Neuronal stem cell (in vitro differentiated cells): Measurements from ENCODE around the gene DPP9.
A peak's percentile ranks its signal among the peaks of the same experiment; 100 is the strongest.

Experiments
- DNase-seq: peaks from one replicate; pipeline ENCODE4 v3.0.0-alpha.2; 2013; ENCODE audit warnings: low spot score
- H2AFZ ChIP-seq: one replicate; pipeline ENCODE4 v1.6.1; 2013; ENCODE audit warnings: mild to moderate bottlenecking, low read length, inconsistent platforms
- H2AK5ac ChIP-seq: 2 replicates; pipeline ENCODE4 v1.6.1; 2013; ENCODE audit warnings: low read depth, mild to moderate bottlenecking, inconsistent platforms, low read length, moderate library complexity, mixed read lengths
- H2BK120ac ChIP-seq: 2 replicates; pipeline ENCODE4 v1.6.1; 2013; ENCODE audit warnings: low read depth, mild to moderate bottlenecking, inconsistent platforms, low read length, moderate library complexity, mixed read lengths
- H2BK12ac ChIP-seq: one replicate; pipeline ENCODE4 v1.6.1; 2013; ENCODE audit warnings: low read length, inconsistent platforms
- H2BK15ac ChIP-seq: 2 replicates; pipeline ENCODE4 v1.6.1; 2013; ENCODE audit warnings: mild to moderate bottlenecking, low read length, inconsistent platforms, mixed read lengths
- H2BK5ac ChIP-seq: one replicate; pipeline ENCODE4 v1.6.1; 2013; ENCODE audit warnings: inconsistent platforms, mild to moderate bottlenecking, low read length, moderate library complexity
- H3K14ac ChIP-seq: one replicate; pipeline ENCODE4 v1.6.1; 2013; ENCODE audit warnings: low read length, inconsistent platforms
- H3K18ac ChIP-seq: 2 replicates; pipeline ENCODE4 v1.6.1; 2013; ENCODE audit warnings: low read length, inconsistent platforms
- H3K23ac ChIP-seq: 2 replicates; pipeline ENCODE4 v1.6.1; 2013; ENCODE audit warnings: low read depth, mild to moderate bottlenecking, mixed read lengths, low read length, inconsistent platforms; ENCODE audit not compliant: poor library complexity
- H3K27ac ChIP-seq: replicated peaks from 3 replicates; pipeline ENCODE4 v1.5.1; 2013; ENCODE audit warnings: low read length, inconsistent platforms
- H3K27me3 ChIP-seq, 3 experiments: 2 replicates each; pipeline ENCODE4 v1.6.1; 2013; ENCODE audit warnings: low read length in 3 of 3, mild to moderate bottlenecking in 2 of 3, inconsistent platforms in 1 of 3, low read depth in 1 of 3, mixed read lengths in 1 of 3, moderate library complexity in 1 of 3; ENCODE audit not compliant: control insufficient read depth in 3 of 3, insufficient read depth in 3 of 3
- H3K36me3 ChIP-seq, 2 donors: replicated peaks in 1 of 2; 2 replicates each; pipeline ENCODE4 v1.6.1; 2013; ENCODE audit warnings: low read length in 2 of 2; ENCODE audit not compliant: control insufficient read depth in 2 of 2, insufficient read depth in 2 of 2
- H3K4ac ChIP-seq: 2 replicates; pipeline ENCODE4 v1.6.1; 2013; ENCODE audit warnings: inconsistent platforms, mild to moderate bottlenecking, low read length, moderate library complexity
- H3K4me1 ChIP-seq, 2 donors: 1 replicate in 1 of 2; 2 replicates in 1 of 2; pipeline ENCODE4 v1.6.1; 2013; ENCODE audit warnings: low read length in 2 of 2, low read depth in 1 of 2; ENCODE audit not compliant: control insufficient read depth in 2 of 2, insufficient read depth in 1 of 2
- H3K4me2 ChIP-seq: one replicate; pipeline ENCODE4 v1.6.1; 2013; ENCODE audit warnings: mild to moderate bottlenecking, low read length, inconsistent platforms; ENCODE audit not compliant: insufficient read depth, poor library complexity, severe bottlenecking
- H3K4me3 ChIP-seq, 2 donors: 2 replicates each; pipeline ENCODE4 v1.5.1; 2013; ENCODE audit warnings: low read length in 2 of 2, mild to moderate bottlenecking in 2 of 2, inconsistent platforms in 1 of 2, moderate library complexity in 1 of 2
- H3K79me1 ChIP-seq: one replicate; pipeline ENCODE4 v1.6.1; 2013; ENCODE audit warnings: low read depth, mild to moderate bottlenecking, inconsistent platforms, low read length, moderate library complexity
- H3K9ac ChIP-seq: one replicate; pipeline ENCODE4 v1.6.1; 2013; ENCODE audit warnings: mild to moderate bottlenecking, low read depth, low read length, inconsistent platforms; ENCODE audit not compliant: poor library complexity
- H3K9me3 ChIP-seq, 2 donors: replicated peaks in 1 of 2; 2 replicates each; pipeline versions ENCODE3 to v1.6.1; 2013; ENCODE audit warnings: low read length in 2 of 2, mild to moderate bottlenecking in 2 of 2, inconsistent platforms in 1 of 2, low read depth in 1 of 2, mixed read lengths in 1 of 2, moderate library complexity in 1 of 2; ENCODE audit not compliant: control insufficient read depth in 2 of 2, insufficient read depth in 1 of 2
- H4K8ac ChIP-seq: one replicate; pipeline ENCODE4 v1.6.1; 2013; ENCODE audit warnings: low read depth, mild to moderate bottlenecking, inconsistent platforms, low read length, moderate library complexity
- H4K91ac ChIP-seq: one replicate; pipeline ENCODE4 v1.6.1; 2013; ENCODE audit warnings: low read length, low read depth, mild to moderate bottlenecking, inconsistent platforms; ENCODE audit not compliant: poor library complexity
- WGBS, 2 donors: extraction: QIAGEN DNeasy Blood & Tissue Kit; methylation state at CpG; one replicate each; pipeline ENCODE4 v1.1.7; 2013; ENCODE audit warnings: missing lambda C conversion rate in 2 of 2, mixed read lengths in 1 of 2; ENCODE audit not compliant: insufficient read length in 2 of 2, insufficient replicate concordance in 1 of 2; ENCODE audit errors: extremely low coverage in 2 of 2; 5-methylcytosine and 5-hydroxymethylcytosine counted together
- small RNA-seq: library from polyadenylated mRNA; stranded (forward); fragments of <200 nt; extraction: miRNeasy Mini kit (QIAGEN cat#:217004); gene quantifications from one replicate; pipeline ENCODE3, GENCODE V24; 2013; ENCODE audit not compliant: insufficient read depth

The DPP9 gene

GRCh38 chr19:4635754-4636116 is 87.9 kb downstream of the DPP9 start:
- no peak overlapping the region for H3K14ac ChIP-seq
- H2BK5ac ChIP-seq: peak overlapping the region; percentile 57
- H2AFZ ChIP-seq: peak overlapping the region; percentile 98
- H3K23ac ChIP-seq: no peak overlapping the region
- no peaks in the 10 kb centered on the region for H3K9me3 ChIP-seq
- H3K79me1 ChIP-seq: no peaks in the 10 kb centered on the region
- H4K91ac ChIP-seq: peak overlapping the region; percentile 46
- no peak overlapping the region for H2BK12ac ChIP-seq
- H2AK5ac ChIP-seq: peak overlapping the region; percentile 83
- peak overlapping the region; percentile 45 to 74 for H3K4me3 ChIP-seq
- H3K9ac ChIP-seq: no peak overlapping the region
- no CpG with 5 or more reads among the region's 13 CpGs for WGBS, 2 donors
- peak overlapping the region; percentile 100 for H2BK15ac ChIP-seq
- no peak for DNase-seq
- H3K27me3 ChIP-seq: peaks cover 0 to 8% (median 8%) of the 10 kb centered on the region in 3 experiments
- H3K4me2 ChIP-seq: peak overlapping the region; percentile 95
- peaks cover 6 to 12% of the 10 kb centered on the region in 2 donors for H3K4me1 ChIP-seq
- peak overlapping the region; percentile 40 for H3K4ac ChIP-seq
- no peak overlapping the region for H3K27ac ChIP-seq
- H3K36me3 ChIP-seq: no peaks in the 10 kb centered on the region
- peak overlapping the region; percentile 98 for H3K18ac ChIP-seq
- peak overlapping the region; percentile 41 for H2BK120ac ChIP-seq
- H4K8ac ChIP-seq: peak overlapping the region; percentile 55

DNA sequence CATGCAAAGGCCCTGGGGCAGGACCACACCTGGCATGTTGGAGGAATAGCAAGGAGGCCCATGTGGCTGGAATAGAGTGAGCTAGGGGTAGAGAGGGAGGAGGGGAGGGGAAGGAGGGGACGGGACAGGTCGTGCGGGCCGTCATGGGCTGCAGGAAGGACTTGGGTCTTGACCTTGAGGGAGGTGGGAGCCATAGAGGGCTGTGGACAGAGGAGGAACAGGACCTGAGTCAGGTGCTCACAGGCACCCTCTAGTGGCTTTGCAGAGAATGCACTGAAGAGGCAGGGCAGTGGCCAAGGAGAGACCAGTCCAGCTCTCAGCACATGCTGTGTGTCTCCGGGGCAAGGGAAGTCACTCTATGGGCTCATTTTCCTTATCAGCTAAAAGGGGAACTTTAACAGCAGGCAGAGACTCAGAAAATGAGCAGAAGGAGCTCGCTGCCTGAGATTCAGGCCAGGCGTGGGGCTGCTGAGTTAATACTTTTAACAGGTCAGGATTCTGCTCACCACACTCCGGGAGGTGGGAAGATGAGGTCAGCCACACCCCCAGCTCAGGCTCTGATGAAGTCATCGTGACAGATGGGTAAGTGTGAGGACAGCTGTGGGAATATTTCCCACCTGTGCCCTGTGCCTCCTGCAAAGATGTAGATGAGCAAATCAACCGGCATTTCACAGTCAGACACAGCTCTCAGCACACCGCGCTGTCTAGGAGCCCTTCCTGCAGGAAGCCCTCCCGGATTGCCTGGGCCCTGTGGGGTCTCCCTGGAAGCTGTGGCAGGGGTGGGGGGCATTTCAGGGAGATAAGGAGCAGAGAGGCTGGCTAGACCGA is 90.3 kb downstream of the DPP9 start:
- no peak overlapping the region for H2BK5ac ChIP-seq
- no CpG with 5 or more reads among the region's 14 CpGs for WGBS, 2 donors
- no peak overlapping the region for H2BK120ac ChIP-seq
- no peak overlapping the region for H3K9ac ChIP-seq
- peaks cover 0 to 8% (median 8%) of the 10 kb centered on the region in 3 experiments for H3K27me3 ChIP-seq
- no peak overlapping the region for H2BK12ac ChIP-seq
- no peak overlapping the region for H3K27ac ChIP-seq
- no peaks in the 10 kb centered on the region for H3K36me3 ChIP-seq
- H3K4me2 ChIP-seq: no peak overlapping the region
- no peak overlapping the region for H4K8ac ChIP-seq
- peaks cover 2 to 5% of the 10 kb centered on the region in 2 donors for H3K4me1 ChIP-seq
- H3K23ac ChIP-seq: no peak overlapping the region
- peak overlapping the region; percentile 6 for H3K14ac ChIP-seq
- peak overlapping the region; percentile 48 for H3K18ac ChIP-seq
- H3K4ac ChIP-seq: no peak overlapping the region
- no peak for DNase-seq
- no peak overlapping the region for H2AFZ ChIP-seq
- H3K79me1 ChIP-seq: no peaks in the 10 kb centered on the region
- no peak overlapping the region for H3K4me3 ChIP-seq
- H3K9me3 ChIP-seq: no peaks in the 10 kb centered on the region
- no peak overlapping the region for H2BK15ac ChIP-seq
- no peak overlapping the region for H4K91ac ChIP-seq
- peak overlapping the region; percentile 40 for H2AK5ac ChIP-seq

Small RNA genes lying within 50 kb of the gene (small RNA-seq; reads per million reads assigned to genes)
- 39.0 reads per million, percentile 91 among the genes with 10 or more reads in this experiment for gene MIR7-3
